ENCODE results near the gene C4orf50.

Gene C4orf50

DNA sequence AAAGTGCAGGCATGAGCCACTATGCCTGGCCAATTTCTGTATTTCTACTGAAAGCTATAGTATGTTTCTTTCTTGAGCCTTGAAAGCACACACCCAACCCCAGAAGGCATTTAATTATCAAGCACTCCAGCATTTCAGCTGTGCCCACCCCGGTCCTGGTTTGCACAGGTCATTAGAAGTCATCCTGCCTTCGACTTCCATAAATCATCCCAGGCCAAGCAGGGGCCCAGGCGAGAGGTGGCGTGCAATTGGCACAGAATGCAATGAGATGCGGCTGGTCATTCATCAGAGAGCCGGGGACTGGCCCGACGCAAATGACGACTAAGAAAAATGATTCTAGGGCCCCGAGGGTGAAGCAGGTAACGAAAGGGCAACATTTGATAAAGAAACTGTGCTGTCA, 100.6 kb downstream of the C4orf50 start:
- no peak for DNase-seq

DNA sequence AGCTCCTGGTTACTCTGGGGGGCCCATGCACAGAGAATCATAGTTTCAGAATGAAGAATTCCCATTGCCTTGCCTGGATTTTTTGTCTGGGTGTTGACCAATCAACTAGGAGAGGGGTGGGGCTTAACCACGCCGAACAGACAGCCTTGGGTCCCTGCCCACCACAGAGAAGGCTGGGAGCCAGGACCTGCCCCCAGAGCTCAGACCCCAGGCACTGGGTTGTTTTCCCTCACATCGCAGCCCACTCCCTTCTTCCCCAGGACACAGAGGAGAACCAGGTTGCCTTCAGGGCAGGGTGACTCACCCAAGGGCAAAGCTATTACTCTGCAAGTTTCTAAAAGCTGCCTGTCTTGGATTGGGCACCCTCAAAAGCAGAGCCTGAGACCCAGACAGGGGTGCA, 102.0 kb downstream of the C4orf50 start:
- DNase-seq = no peak

DNA sequence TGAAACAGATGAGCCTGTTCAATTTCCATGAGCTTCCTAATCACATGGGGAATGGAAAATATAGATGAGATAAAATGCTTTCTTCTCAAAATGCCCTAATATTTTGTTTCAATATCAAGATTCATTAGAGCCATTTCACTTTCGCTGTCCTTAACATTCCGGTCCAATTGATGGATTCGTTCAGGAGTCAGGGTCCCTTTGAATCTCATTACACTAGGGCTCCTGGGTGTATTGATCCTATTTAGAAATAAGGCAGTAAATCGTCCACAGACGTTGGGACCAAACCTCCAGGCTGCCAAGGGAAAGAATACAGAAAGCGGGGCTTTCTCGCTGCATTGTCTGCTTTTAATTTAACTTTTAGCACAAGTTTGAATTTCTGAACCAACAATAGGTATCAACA, 104.8 kb downstream of the C4orf50 start:
- no peak for DNase-seq

GRCh38 chr4:5912614-5913019, 105.6 kb downstream of the C4orf50 start:
- no peak for DNase-seq

DNA sequence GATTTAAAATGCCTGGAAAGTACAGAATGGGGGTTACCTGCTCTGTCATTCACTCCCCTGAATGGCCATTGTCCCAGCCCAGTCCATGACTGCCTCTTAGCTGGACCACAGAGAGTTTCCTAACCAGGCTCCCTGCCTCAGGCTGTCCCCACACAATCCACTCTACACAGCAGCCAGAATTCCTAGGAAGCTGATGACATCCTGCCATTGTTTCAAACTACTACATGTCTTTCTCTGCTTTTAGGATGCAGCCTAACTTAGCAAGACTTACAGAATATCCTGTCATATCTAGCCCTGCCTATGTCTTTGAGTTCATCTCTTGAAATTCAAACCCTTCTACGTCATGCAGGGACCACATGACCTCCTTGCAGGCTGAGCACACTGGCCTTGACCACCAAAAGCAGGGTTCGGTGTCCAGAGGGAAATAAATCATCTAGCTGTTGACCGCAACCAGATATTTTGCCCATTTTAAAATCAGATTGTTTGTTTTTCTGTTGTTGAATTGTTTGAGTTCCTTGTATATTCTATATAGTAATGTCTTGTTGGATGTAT, 109.3 kb downstream of the C4orf50 start:
- no peak for DNase-seq

DNA sequence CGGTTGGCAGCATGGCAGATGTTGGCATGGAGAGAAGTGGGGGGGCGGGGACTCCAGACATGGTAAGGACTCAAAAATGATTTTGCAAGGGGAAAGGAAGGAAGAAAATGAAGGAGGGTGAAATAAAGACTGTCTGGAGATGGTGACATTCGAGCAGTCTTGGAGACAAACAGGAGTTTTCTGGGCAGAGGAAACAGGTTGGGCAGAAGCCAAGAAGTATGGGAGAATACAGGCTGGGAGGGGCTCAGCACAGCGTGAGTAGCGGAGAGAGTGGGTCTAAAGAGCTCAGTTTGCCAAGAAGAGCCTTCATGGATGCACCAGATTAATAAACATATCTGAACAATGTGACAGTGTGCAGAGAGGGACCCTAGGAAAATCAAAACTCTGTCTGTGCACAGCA, 112.0 kb downstream of the C4orf50 start:
- no peak for DNase-seq

DNA sequence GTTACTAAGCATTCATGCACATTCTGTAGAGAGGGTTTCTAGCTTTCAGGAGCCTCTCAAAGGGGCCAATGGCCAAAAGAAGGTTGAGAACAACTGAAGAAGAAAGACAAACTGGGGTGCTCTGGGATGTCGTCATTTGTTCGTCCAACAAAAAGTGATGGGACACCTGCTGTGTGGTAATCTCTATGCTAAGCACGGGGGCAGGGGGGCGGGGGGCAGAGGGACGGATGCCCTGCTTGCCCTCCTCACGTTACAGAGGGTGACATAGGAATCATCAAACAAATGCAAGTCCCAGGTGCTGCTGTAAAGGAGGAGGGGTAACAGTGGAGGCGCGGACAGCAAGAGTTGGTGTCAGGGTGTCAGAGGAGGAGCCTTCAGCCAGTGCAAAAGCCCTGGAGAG, 112.5 kb downstream of the C4orf50 start:
- DNase-seq = no peak

- DNase-seq = no peak
Observed at GRCh38 chr4:5900844-5901243, 117.4 kb downstream of the C4orf50 start.

DNA sequence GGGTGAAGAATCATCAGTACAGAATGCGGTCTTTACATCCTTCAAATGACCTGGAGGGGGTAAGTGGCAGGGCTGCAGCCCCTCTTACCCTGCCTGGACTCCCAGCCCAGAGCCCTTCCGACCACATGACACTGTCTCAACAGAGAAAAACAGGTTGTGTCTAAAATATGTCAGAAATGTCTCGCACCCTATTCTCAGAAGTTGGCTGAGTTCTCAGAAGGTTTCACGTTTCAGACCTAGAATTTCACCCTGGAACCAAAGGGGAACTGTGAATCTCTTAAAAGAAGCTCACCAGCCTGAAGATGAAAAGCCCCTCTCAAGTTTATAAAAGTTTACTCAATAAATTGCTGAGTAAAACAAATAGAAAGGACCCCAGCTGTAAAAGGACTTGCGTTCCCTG, 118.3 kb downstream of the C4orf50 start:
- DNase-seq = no peak

- DNase-seq = no peak
Observed at GRCh38 chr4:5899396-5899795, 118.8 kb downstream of the C4orf50 start.

- no peak for DNase-seq
Observed at GRCh38 chr4:5897674-5898073, 120.6 kb downstream of the C4orf50 start.

GRCh38 chr4:5895287-5895686, 122.9 kb downstream of the C4orf50 start:
- DNase-seq = no peak

DNA sequence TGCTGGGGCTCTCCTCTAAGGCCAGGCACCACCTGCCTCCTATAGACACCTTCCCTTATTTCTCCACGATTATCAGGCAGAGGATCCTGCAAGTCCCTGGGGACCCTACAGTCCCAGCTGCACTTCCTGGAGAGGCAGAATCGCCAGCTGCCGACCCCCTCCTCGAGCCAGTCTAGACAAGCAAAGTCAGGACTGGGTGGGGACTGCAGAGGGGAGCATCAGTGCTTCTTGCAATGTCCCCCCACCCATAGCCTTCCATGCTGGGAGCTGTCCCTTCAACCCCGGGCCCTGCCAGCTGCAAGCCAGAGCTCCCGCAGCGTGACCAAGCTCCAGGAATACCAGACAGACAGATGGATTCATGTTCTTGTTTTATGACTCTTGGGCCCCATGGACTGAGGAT, 124.0 kb downstream of the C4orf50 start:
- DNase-seq = no peak

DNA sequence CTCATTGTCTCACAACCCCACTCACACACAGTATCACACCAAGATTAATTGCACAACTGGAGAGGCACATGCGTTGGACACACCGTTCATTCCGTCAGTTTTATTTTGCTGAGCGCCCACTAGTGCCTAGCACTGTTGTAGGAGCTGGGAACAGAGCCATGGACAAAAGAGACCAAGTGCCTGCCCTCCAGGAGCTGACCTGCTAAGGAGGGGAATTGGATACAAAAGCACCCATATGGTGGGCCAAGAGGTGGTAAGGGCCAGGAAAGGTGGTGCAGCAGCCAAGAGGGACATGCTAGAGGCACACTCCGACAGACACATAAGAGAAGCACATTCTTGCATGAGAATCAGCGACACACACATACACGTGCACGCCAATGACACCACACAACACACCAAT, 124.6 kb downstream of the C4orf50 start:
- DNase-seq = no peak

DNA sequence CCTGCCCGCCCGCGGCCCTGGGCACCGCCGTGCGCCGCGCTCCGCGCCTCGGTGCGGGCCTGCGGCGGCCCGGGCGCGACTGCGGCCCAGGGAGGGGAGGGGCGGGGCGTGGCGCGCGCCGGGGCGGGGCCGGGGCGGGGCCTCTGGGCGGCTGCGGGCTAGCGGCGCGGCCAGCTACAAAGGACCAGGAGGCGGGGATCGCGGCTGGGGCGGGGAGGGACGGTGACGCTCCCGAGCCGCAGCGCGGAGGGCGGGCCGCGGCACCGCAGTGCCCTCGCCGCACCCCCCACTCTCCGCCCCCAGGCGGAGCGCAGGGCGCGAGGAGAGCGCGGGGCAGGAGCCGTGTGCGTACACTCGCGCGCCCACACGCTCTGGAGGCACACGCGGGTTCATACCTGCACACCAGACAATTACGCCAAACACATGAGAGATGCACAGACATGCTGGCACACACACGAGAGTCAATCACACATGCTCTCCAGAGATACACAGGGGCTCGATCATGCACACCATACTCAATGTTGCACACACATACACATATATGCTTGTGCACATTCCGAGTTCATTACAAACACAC, 125.1 kb downstream of the C4orf50 start, which contains the start of gene CRMP1:
TSS of gene CRMP1 (minus strand) at position 83 of the 577 bp plus-strand sequence. CDS start 117 bp downstream, outside the sequence.
- DNase-seq = no peak

DNA sequence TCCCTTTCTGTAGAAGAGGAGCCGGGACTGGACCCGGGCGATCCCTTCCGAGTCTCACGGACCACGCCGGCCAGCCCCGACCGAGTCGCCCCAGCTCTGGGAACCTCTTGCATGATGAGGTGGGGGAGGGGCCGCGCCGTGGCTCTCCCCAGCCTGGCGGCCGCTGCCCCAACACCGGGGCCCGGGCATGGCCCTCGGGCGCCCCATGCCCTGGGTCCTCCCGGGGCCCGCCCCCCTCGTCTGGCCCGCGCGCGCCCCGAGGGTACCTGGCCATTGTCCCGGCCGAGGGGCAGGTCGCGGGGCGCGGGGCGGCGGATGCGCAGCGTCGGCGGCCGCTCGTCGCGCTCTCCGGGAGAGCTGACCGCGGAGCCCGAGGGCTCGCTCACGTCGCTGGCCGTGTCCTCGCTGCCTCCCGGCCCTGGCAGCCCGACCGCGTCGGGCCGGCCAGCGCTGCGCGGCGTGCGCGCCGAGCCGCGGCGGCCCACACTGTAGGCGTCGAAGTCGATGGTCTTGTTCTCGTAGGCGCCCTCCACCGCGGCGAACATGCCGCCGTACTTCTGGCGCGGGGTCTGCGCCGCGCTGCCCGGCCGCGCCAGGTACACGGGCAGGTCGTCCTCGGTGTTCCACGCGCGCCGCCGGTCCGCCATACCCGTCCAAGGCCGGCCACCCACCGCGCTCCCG, 125.8 kb downstream of the C4orf50 start:
- no peak for DNase-seq

- no peak for DNase-seq
Observed at GRCh38 chr4:5891563-5892322, 126.5 kb downstream of the C4orf50 start.

GRCh38 chr4:5890063-5890727, 128.0 kb downstream of the C4orf50 start:
- DNase-seq = no peak

- no peak for DNase-seq
Observed at GRCh38 chr4:5889002-5889696, 129.1 kb downstream of the C4orf50 start.

DNA sequence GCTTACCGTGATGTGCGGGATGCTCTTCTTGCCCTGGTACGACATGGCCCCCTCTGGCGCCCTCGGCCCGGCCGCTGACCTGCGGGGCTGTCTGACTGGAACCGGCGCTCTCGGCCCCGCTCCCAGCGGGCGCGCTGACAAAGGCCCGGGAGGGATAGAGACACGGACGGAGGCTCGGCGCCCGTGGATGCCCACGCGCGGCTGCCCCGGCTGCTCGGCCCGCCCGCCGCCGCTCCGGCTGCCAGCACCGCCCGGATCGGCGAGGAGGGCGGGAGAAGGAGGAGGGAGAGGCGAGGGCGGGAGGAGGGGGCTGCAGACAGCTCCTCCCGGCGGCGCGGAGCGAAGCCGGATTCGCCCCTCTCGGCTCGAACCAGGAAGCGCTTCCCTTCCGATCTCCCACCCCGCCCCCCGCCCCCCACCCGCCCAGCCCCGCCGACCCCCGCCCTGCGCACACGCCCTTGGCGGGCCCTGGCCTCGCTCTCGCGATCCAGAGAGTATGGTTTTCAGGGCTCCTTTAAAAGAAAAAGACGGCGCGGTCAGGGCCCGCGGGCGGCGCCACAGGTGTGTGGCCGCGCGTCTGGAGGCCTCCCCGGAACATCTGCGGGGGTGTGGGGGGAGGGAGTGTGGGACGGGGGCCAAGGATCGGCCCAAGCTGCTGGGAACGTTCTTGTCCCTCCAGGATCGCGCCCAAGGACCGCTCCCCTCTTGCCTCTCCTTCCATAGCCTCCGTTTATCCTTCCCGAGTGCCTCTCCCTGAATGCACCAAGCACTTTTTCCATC, 129.8 kb downstream of the C4orf50 start:
- DNase-seq = no peak

- no peak for DNase-seq
Observed at GRCh38 chr4:5887361-5888221, 130.6 kb downstream of the C4orf50 start.
